Stimulated activated naive CD8-positive, alpha-beta T cell treated with anti-CD3 and anti-CD28 coated beads, Interleukin-15, amount 100 ng/mL, for 72 hours (primary cell): ENCODE results near the gene ITIH3.

ENCODE experiments used
- ATAC-seq: fragments of 150-1000 bp; cut with Tn5 transposase; 2 replicates; pipeline ENCODE4 v1.10.0; 2021; ENCODE audit warnings: mild to moderate bottlenecking, moderate library complexity
- DNase-seq, 2 donors: peaks; one replicate each; pipeline ENCODE4 v3.0.0; 2021 to 2022
- H3K27ac Mint-ChIP-seq, 2 donors: one replicate each; pipeline ENCODE4 v1.8.0; 2022; ENCODE audit warnings: mild to moderate bottlenecking in 2 of 2, mixed read lengths in 2 of 2, moderate library complexity in 2 of 2
- H3K27me3 Mint-ChIP-seq: one replicate; pipeline ENCODE4 v1.8.0; 2022; ENCODE audit warnings: mixed read lengths
- H3K4me1 Mint-ChIP-seq: one replicate; pipeline ENCODE4 v1.8.0; 2022; ENCODE audit warnings: mild to moderate bottlenecking, mixed read lengths
- H3K4me3 Mint-ChIP-seq, 2 donors: one replicate each; pipeline ENCODE4 v1.8.0; 2022; ENCODE audit warnings: mild to moderate bottlenecking in 2 of 2, mixed read lengths in 2 of 2, moderate library complexity in 1 of 2
- H3K9me3 Mint-ChIP-seq, 2 donors: one replicate each; pipeline ENCODE4 v1.8.0; 2022; ENCODE audit warnings: mixed read lengths in 2 of 2

Gene ITIH3

GRCh38 chr3:52829482-52829881, 34.9 kb downstream of the ITIH3 start:
- no peak overlapping the region for H3K27ac Mint-ChIP-seq
- no peak overlapping the region for H3K4me3 Mint-ChIP-seq
- ATAC-seq, result no peak
- DNase-seq, result no peak
- H3K4me1 Mint-ChIP-seq, result peaks cover 9% of the 10 kb centered on the region
- H3K27me3 Mint-ChIP-seq, result no peaks in the 10 kb centered on the region
- no peaks in the 10 kb centered on the region for H3K9me3 Mint-ChIP-seq

GRCh38 chr3:52829906-52830463, 35.4 kb downstream of the ITIH3 start:
- no peak for ATAC-seq
- Mint-ChIP-seq H3K4me3 (no peak overlapping the region), H3K27me3 (no peaks in the 10 kb centered on the region), H3K27ac (no peak overlapping the region), H3K9me3 (no peaks in the 10 kb centered on the region), H3K4me1 (peaks cover 9% of the 10 kb centered on the region)
- no peak for DNase-seq

GRCh38 chr3:52830535-52831258, 36.1 kb downstream of the ITIH3 start, which contains the start of gene ITIH4:
Gene ITIH4 (minus strand): TSS chr3:52830672. CDS start chr3:52830642, 30 bp downstream.
- Mint-ChIP-seq H3K4me3 (no peak within 1 kb of the TSS), H3K27me3 (no peaks in the 10 kb centered on the region), H3K27ac (peak within 1 kb of the TSS; percentile 19 to 83), H3K9me3 (no peaks in the 10 kb centered on the region), H3K4me1 (peaks cover 9% of the 10 kb centered on the region)
- DNase-seq (no peak), ATAC-seq (no peak)

GRCh38 chr3:52831500-52832301, 37.1 kb downstream of the ITIH3 start:
- Mint-ChIP-seq H3K4me1 (peaks cover 9% of the 10 kb centered on the region), H3K4me3 (no peak overlapping the region)

GRCh38 chr3:52833202-52833601, 38.6 kb downstream of the ITIH3 start:
- Mint-ChIP-seq H3K4me1 (peaks cover 16% of the 10 kb centered on the region), H3K4me3 (no peak overlapping the region), H3K9me3 (no peaks in the 10 kb centered on the region), H3K27me3 (no peaks in the 10 kb centered on the region), H3K27ac (no peak overlapping the region)
- no peak for DNase-seq
- no peak for ATAC-seq

More at GRCh38 chr3:52831500-52832301, 37.1 kb downstream of the ITIH3 start:
- Mint-ChIP-seq H3K27me3 (no peaks in the 10 kb centered on the region), H3K27ac (peak overlapping the region; percentile 19 to 83), H3K9me3 (no peaks in the 10 kb centered on the region)
- ATAC-seq, result no peak
- no peak for DNase-seq

GRCh38 chr3:52834871-52835501, 40.4 kb downstream of the ITIH3 start, which contains the start of gene MUSTN1:
Gene MUSTN1 (minus strand): TSS chr3:52835019. CDS start chr3:52834948, 71 bp downstream.
- peak within 1 kb of the TSS in 1 of 2 donors; percentile 34 for H3K27ac Mint-ChIP-seq
- ATAC-seq (no peak), DNase-seq (no peak)
- H3K27me3 Mint-ChIP-seq, result no peaks in the 10 kb centered on the region
- no peak within 1 kb of the TSS for H3K4me3 Mint-ChIP-seq
- H3K4me1 Mint-ChIP-seq, result peaks cover 34% of the 10 kb centered on the region
- no peaks in the 10 kb centered on the region for H3K9me3 Mint-ChIP-seq

GRCh38 chr3:52835766-52836470, 41.3 kb downstream of the ITIH3 start:
- peaks cover 35% of the 10 kb centered on the region for H3K4me1 Mint-ChIP-seq
- no peak overlapping the region for H3K27ac Mint-ChIP-seq
- H3K27me3 Mint-ChIP-seq, result no peaks in the 10 kb centered on the region
- no peak for DNase-seq
- ATAC-seq, result no peak
- H3K9me3 Mint-ChIP-seq, result no peaks in the 10 kb centered on the region
- H3K4me3 Mint-ChIP-seq, result no peak overlapping the region

GRCh38 chr3:52836471-52836845, 41.9 kb downstream of the ITIH3 start:
- no peak for ATAC-seq
- no peak for DNase-seq
- Mint-ChIP-seq H3K27ac (no peak overlapping the region), H3K4me1 (peaks cover 29% of the 10 kb centered on the region), H3K27me3 (no peaks in the 10 kb centered on the region), H3K4me3 (no peak overlapping the region), H3K9me3 (no peaks in the 10 kb centered on the region)

- Mint-ChIP-seq H3K4me3 (no peak overlapping the region), H3K27ac (no peak overlapping the region), H3K9me3 (no peaks in the 10 kb centered on the region), H3K27me3 (no peaks in the 10 kb centered on the region), H3K4me1 (peaks cover 27% of the 10 kb centered on the region)
- no peak for ATAC-seq
- DNase-seq, result no peak
Observed at GRCh38 chr3:52836986-52837385, 42.4 kb downstream of the ITIH3 start.

- Mint-ChIP-seq H3K4me3 (no peak overlapping the region), H3K4me1 (peaks cover 27% of the 10 kb centered on the region), H3K27me3 (no peaks in the 10 kb centered on the region), H3K9me3 (no peaks in the 10 kb centered on the region), H3K27ac (no peak overlapping the region)
- DNase-seq, result no peak
- peak; percentile 82 for ATAC-seq
Observed at GRCh38 chr3:52838561-52839267, 44.1 kb downstream of the ITIH3 start.

- Mint-ChIP-seq H3K27me3 (no peaks in the 10 kb centered on the region), H3K4me3 (no peak overlapping the region), H3K9me3 (no peaks in the 10 kb centered on the region), H3K4me1 (peaks cover 27% of the 10 kb centered on the region), H3K27ac (no peak overlapping the region)
- DNase-seq, result no peak
- ATAC-seq, result no peak
Observed at GRCh38 chr3:52839268-52839575, 44.6 kb downstream of the ITIH3 start.

GRCh38 chr3:52839892-52840545, 45.4 kb downstream of the ITIH3 start:
- no peak for DNase-seq
- ATAC-seq, result no peak
- Mint-ChIP-seq H3K4me3 (no peak overlapping the region), H3K9me3 (no peaks in the 10 kb centered on the region), H3K4me1 (peaks cover 27% of the 10 kb centered on the region), H3K27me3 (no peaks in the 10 kb centered on the region), H3K27ac (peak overlapping the region in 1 of 2 donors; percentile 14)

- ATAC-seq (no peak), DNase-seq (no peak)
- H3K27me3 Mint-ChIP-seq, result no peaks in the 10 kb centered on the region
- no peak overlapping the region for H3K4me3 Mint-ChIP-seq
- no peaks in the 10 kb centered on the region for H3K9me3 Mint-ChIP-seq
- H3K4me1 Mint-ChIP-seq, result peaks cover 28% of the 10 kb centered on the region
- H3K27ac Mint-ChIP-seq, result no peak overlapping the region
Observed at GRCh38 chr3:52841211-52841980, 46.8 kb downstream of the ITIH3 start.

GRCh38 chr3:52841981-52842340, 47.4 kb downstream of the ITIH3 start:
- Mint-ChIP-seq H3K27me3 (no peaks in the 10 kb centered on the region), H3K27ac (no peak overlapping the region), H3K4me1 (peaks cover 32% of the 10 kb centered on the region), H3K4me3 (no peak overlapping the region), H3K9me3 (no peaks in the 10 kb centered on the region)
- DNase-seq (no peak), ATAC-seq (no peak)
